ENCODE measurements around the gene CXCL16.

The CXCL16 gene

GRCh38 chr17:4764595-4764994 is 24.9 kb upstream of the CXCL16 start:
- TF ChIP-seq TCF4 (CRISPR knock-in tag; IDR thresholded peaks at IDR 0.05; ENCODE audit: borderline replicate concordance): no peak
- TF ChIP-seq TSHZ2 (CRISPR knock-in tag; IDR thresholded peaks at IDR 0.05): no peak
- no peak for TF ChIP-seq POU6F1 (CRISPR knock-in tag; IDR thresholded peaks at IDR 0.05; ENCODE audit: borderline replicate concordance, low read depth)
- no peak for TF ChIP-seq CREB5 (CRISPR knock-in tag; IDR thresholded peaks at IDR 0.05; ENCODE audit: low read depth)
- TF ChIP-seq CSDC2 (CRISPR knock-in tag; IDR thresholded peaks at IDR 0.05): no peak
- TF ChIP-seq TOX (CRISPR knock-in tag; IDR thresholded peaks at IDR 0.05; ENCODE audit: borderline replicate concordance): no peak
- no peak for TF ChIP-seq ARNTL (CRISPR knock-in tag; IDR thresholded peaks at IDR 0.05; ENCODE audit: borderline replicate concordance, low read depth)
- ATAC-seq: no peak

- TF ChIP-seq TCF4 (CRISPR knock-in tag; IDR thresholded peaks at IDR 0.05; ENCODE audit: borderline replicate concordance) (no peak), OSR1 (CRISPR knock-in tag; IDR thresholded peaks at IDR 0.05) (no peak), CSRNP3 (CRISPR knock-in tag; IDR thresholded peaks at IDR 0.05) (no peak), ZNF70 (CRISPR knock-in tag; IDR thresholded peaks at IDR 0.05) (no peak), SNAI2 (CRISPR knock-in tag; IDR thresholded peaks at IDR 0.05) (no peak), ZFP3 (CRISPR knock-in tag; IDR thresholded peaks at IDR 0.05) (no peak)
- ATAC-seq: no peak
Measured at GRCh38 chr17:4759776-4760236, 20.1 kb upstream of the CXCL16 start.

- no peak for ATAC-seq
- TF ChIP-seq POU6F1 (CRISPR knock-in tag; IDR thresholded peaks at IDR 0.05; ENCODE audit: borderline replicate concordance, low read depth) (no peak), PPARA (CRISPR knock-in tag; IDR thresholded peaks at IDR 0.05; ENCODE audit: borderline replicate concordance) (no peak), SNAI2 (CRISPR knock-in tag; IDR thresholded peaks at IDR 0.05) (no peak), ZFP30 (CRISPR knock-in tag; IDR thresholded peaks at IDR 0.05) (no peak), ZC3H10 (CRISPR knock-in tag; IDR thresholded peaks at IDR 0.05) (no peak), BACH2 (CRISPR knock-in tag; IDR thresholded peaks at IDR 0.05; ENCODE audit: borderline replicate concordance) (no peak), PATZ1 (CRISPR knock-in tag; IDR thresholded peaks at IDR 0.05; ENCODE audit: borderline replicate concordance) (no peak), ZNF565 (CRISPR knock-in tag; conservative IDR thresholded peaks at IDR 0.05; ENCODE audit: low read depth) (no peak), ISL1 (CRISPR knock-in tag; IDR thresholded peaks at IDR 0.05) (no peak), OSR1 (CRISPR knock-in tag; IDR thresholded peaks at IDR 0.05) (no peak), TCF4 (CRISPR knock-in tag; IDR thresholded peaks at IDR 0.05; ENCODE audit: borderline replicate concordance) (no peak), TSHZ2 (CRISPR knock-in tag; IDR thresholded peaks at IDR 0.05) (no peak), ZNF8 (CRISPR knock-in tag; IDR thresholded peaks at IDR 0.05) (no peak)
Measured at GRCh38 chr17:4753392-4753791, 13.7 kb upstream of the CXCL16 start.

Measured in SK-N-SH treated with all-trans-retinoic acid at 6 μM for 48 hours (cell line).